ENCODE results near the gene TET3.
A peak's percentile ranks its signal among the peaks of the same experiment; 100 is the strongest.
"Not testable (repeated sequence)": the region's sequence is repeated elsewhere in the genome, so short reads cannot be mapped to it uniquely, and the experiment has no call there.

The TET3 gene

DNA sequence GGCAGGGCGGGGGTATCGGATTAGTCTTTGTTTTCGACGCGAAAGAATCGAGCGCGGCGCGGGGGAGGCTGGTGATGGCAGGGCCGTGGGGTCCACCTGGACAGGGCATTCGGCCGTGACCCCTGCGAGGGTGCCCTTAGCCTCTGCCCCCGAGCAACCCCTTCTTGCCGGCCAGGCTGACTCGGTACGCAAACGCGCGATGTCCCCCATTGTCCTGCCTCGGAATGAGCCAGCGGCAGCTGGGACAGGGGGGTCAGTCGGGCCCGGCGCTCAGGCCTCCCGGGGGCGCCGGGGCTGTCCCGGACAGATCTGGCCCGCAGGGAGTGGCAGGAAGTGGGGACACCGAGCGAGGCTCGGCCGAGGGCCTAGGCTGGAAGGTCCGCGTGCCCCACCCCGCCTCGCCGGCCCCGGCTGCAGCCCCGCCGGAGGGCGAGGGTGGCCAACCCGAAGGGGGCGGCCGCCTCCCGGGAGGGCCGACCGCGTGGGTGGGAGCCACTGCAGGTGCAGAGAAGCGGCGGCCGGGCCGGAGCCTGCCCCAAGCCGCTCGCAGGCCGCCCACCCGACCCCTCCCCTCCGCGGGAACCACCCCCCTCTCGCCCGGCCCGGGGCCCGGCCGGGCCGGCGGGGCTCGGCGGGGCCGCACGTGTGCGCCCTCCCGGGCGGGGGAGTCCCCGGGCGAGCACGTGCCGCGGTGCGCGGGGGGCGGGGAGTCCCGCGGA is at the start of gene TET3:
TET3 (plus strand) TSS at position 708 of the 719 bp plus-strand sequence. CDS start 1,494 bp downstream, outside the sequence.
- Histone ChIP-seq H3K9me3 (ENCODE audit: control insufficient read depth in 5 of 5, low read length in 5 of 5) (no peaks in the 10 kb centered on the region), H3K27me3 (ENCODE audit: control insufficient read depth in 5 of 5, insufficient read depth in 4 of 5, low read length in 5 of 5) (peaks cover 0 to 14% (median 0%) of the 10 kb centered on the region in 5 donors), H3K4me3 (ENCODE audit: low read depth in 1 of 5, low read length in 5 of 5) (peak within 1 kb of the TSS; percentile 53 to 70 (median 63)), H3K36me3 (ENCODE audit: control insufficient read depth in 5 of 5, insufficient read depth in 5 of 5, low read length in 5 of 5) (peaks cover 0 to 8% (median 3%) of the 10 kb centered on the region in 5 donors), H3K27ac (ENCODE audit: low read depth, low read length) (peak within 1 kb of the TSS; percentile 54), H3K4me1 (ENCODE audit: control insufficient read depth in 5 of 5, insufficient read depth in 5 of 5, low read length in 5 of 5) (peaks cover 11 to 75% (median 62%) of the 10 kb centered on the region in 5 donors), H3K9ac (ENCODE audit: low read length in 5 of 5) (peak within 1 kb of the TSS; percentile 38 to 71 (median 60))

DNA sequence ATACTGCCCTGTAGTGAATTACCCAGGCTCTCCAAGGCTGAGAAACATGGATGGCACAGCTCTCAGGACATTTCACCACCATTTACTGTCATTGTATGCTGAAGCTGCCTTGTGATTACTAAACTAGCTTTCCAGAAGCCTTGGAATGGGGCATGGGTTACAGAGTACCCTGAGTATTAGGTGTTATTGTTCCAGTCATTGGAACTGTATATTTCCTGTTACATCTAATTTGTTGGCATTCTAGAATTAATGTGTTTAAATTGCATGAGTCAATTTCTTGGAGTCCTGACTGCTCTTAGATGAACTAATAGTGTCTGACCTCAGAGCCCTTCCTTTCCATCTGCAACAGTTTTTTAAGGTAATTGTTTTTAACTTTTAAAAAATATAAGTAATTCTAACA is 49.1 kb upstream of the TET3 start:
- Histone ChIP-seq H3K27me3 (ENCODE audit: control insufficient read depth in 5 of 5, insufficient read depth in 4 of 5, low read length in 5 of 5) (no peaks in the 10 kb centered on the region), H3K9ac (ENCODE audit: low read length in 5 of 5) (no peak overlapping the region), H3K9me3 (ENCODE audit: control insufficient read depth in 5 of 5, low read length in 5 of 5) (no peaks in the 10 kb centered on the region), H3K27ac (ENCODE audit: low read depth, low read length) (no peak overlapping the region), H3K36me3 (ENCODE audit: control insufficient read depth in 5 of 5, insufficient read depth in 5 of 5, low read length in 5 of 5) (peaks cover 9 to 26% (median 12%) of the 10 kb centered on the region in 5 donors), H3K4me3 (ENCODE audit: low read depth in 1 of 5, low read length in 5 of 5) (no peak overlapping the region), H3K4me1 (ENCODE audit: control insufficient read depth in 5 of 5, insufficient read depth in 5 of 5, low read length in 5 of 5) (peaks cover 0 to 8% (median 2%) of the 10 kb centered on the region in 5 donors)

DNA sequence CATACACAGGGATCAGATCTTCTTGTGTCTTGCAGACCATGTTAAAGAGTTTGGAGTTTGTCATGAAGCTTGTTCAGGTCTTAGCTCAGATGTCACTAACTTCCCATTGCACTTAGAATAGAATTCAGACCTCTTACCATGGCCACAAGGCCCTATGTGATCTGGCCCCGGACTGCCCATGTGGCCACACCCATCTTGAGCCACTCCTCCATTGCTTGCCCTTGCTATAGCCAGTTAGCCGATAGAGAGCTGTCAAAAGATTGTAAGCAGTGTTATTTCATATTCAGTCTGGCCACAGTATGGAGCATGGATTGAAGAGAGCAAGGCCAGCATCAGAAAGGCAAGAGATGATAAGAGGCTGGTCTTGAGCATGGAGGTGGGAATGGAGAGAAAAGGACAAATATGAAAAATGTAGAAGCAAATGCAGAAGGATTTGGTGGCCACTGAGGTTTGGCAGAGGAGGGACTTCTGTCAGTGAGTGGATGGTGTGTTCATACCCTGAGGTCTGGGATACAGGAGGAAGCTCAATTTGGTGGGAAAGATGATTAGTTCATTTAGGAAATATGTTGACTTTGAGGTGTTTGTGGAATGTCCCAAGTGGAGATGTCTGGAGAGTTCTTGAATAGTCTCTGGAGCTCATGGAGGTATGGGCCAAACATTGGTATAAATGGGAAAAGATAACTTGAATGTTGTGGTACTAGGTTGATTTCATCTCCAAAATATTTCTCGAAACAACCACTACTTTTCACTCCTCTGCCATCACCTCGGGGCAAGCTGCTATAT is 47.4 kb upstream of the TET3 start:
- peaks cover 0 to 7% (median 0%) of the 10 kb centered on the region in 5 donors for H3K4me1 ChIP-seq (ENCODE audit: control insufficient read depth in 5 of 5, insufficient read depth in 5 of 5, low read length in 5 of 5)
- no peaks in the 10 kb centered on the region for H3K9me3 ChIP-seq (ENCODE audit: control insufficient read depth in 5 of 5, low read length in 5 of 5)
- H3K4me3 ChIP-seq (ENCODE audit: low read depth in 1 of 5, low read length in 5 of 5): no peak overlapping the region
- no peak overlapping the region for H3K9ac ChIP-seq (ENCODE audit: low read length in 5 of 5)
- peaks cover 9 to 29% (median 12%) of the 10 kb centered on the region in 5 donors for H3K36me3 ChIP-seq (ENCODE audit: control insufficient read depth in 5 of 5, insufficient read depth in 5 of 5, low read length in 5 of 5)
- no peaks in the 10 kb centered on the region for H3K27me3 ChIP-seq (ENCODE audit: control insufficient read depth in 5 of 5, insufficient read depth in 4 of 5, low read length in 5 of 5)
- H3K27ac ChIP-seq (ENCODE audit: low read depth, low read length): no peak overlapping the region

DNA sequence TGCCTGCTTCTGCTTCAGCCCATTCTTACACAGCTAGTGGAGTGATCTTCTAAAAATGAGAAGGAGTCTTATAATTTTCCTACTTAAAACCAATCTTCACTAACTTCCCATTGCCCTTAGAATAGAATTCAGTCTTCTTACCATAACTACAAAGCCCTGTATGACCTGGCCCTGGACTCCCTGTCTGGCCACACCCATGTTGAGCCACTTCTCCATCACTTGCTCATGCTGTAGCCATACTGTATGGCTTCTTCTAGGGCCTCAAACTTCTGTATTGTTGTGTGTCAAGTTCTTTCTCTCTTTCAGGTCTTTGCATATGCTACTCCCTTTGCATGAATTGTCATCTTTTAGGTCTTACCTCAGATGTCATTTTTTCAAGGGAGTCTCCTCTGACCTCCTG is 46.8 kb upstream of the TET3 start:
- Histone ChIP-seq H3K4me1 (ENCODE audit: control insufficient read depth in 5 of 5, insufficient read depth in 5 of 5, low read length in 5 of 5) (peaks cover 0 to 4% (median 0%) of the 10 kb centered on the region in 5 donors), H3K9ac (ENCODE audit: low read length in 5 of 5) (no peak overlapping the region), H3K27ac (ENCODE audit: low read depth, low read length) (no peak overlapping the region), H3K9me3 (ENCODE audit: control insufficient read depth in 5 of 5, low read length in 5 of 5) (no peaks in the 10 kb centered on the region), H3K36me3 (ENCODE audit: control insufficient read depth in 5 of 5, insufficient read depth in 5 of 5, low read length in 5 of 5) (peaks cover 3 to 24% (median 12%) of the 10 kb centered on the region in 5 donors), H3K27me3 (ENCODE audit: control insufficient read depth in 5 of 5, insufficient read depth in 4 of 5, low read length in 5 of 5) (no peaks in the 10 kb centered on the region), H3K4me3 (ENCODE audit: low read depth in 1 of 5, low read length in 5 of 5) (no peak overlapping the region)

DNA sequence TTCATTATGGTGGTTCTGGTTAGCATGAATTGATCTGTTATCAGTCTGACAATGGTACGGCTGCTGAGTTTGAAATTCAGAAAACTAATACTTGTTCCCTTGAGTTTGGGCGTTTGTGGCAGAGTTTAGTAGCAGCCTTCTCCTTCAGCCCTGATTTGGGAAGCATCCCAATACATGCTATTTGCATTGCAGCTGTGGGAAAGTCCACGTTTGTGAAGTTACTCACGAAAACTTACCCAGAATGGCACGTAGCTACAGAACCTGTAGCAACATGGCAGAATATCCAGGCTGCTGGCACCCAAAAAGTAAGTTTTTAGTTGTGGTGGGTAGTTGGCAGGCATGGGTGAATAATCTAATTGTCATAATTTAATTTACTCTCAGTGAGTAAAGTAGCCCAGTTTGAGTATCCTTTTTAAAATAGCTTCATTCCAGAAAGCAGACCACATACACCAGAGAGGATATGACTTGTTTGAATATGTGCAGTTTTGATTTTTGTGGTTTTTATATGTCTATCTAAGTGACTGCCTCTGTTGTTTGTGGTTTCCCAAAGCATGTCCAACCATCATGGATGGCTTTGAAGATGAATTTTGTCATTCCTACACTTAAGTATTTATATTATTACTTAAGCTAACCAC is 45.9 kb upstream of the TET3 start:
- peaks cover 0 to 21% (median 12%) of the 10 kb centered on the region in 5 donors for H3K36me3 ChIP-seq (ENCODE audit: control insufficient read depth in 5 of 5, insufficient read depth in 5 of 5, low read length in 5 of 5)
- no peaks in the 10 kb centered on the region for H3K27me3 ChIP-seq (ENCODE audit: control insufficient read depth in 5 of 5, insufficient read depth in 4 of 5, low read length in 5 of 5)
- H3K27ac ChIP-seq (ENCODE audit: low read depth, low read length): no peak overlapping the region
- no peak overlapping the region for H3K9ac ChIP-seq (ENCODE audit: low read length in 5 of 5)
- H3K4me3 ChIP-seq (ENCODE audit: low read depth in 1 of 5, low read length in 5 of 5): no peak overlapping the region
- peaks cover 0 to 4% (median 0%) of the 10 kb centered on the region in 5 donors for H3K4me1 ChIP-seq (ENCODE audit: control insufficient read depth in 5 of 5, insufficient read depth in 5 of 5, low read length in 5 of 5)
- no peaks in the 10 kb centered on the region for H3K9me3 ChIP-seq (ENCODE audit: control insufficient read depth in 5 of 5, low read length in 5 of 5)

DNA sequence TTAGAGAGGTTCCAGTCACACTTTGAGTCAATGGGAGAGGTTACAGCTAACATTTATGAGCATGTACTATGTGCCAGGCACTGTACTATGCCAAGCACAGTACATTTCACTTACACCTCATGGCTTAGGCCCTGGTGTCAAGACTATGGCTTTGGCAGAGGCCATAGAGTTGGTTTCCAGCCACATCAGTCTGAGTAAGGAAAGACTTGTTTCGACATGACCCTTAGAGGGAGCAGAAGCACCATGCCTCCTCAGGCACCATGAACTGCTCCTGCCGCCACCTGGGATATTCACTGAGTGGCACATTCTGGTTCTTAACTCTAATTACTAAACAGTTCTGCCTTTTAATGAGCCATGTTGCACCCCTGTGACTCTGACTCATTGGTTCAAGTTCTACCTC is 45.3 kb upstream of the TET3 start:
- no peak overlapping the region for H3K27ac ChIP-seq (ENCODE audit: low read depth, low read length)
- H3K36me3 ChIP-seq (ENCODE audit: control insufficient read depth in 5 of 5, insufficient read depth in 5 of 5, low read length in 5 of 5): peaks cover 0 to 21% (median 12%) of the 10 kb centered on the region in 5 donors
- no peaks in the 10 kb centered on the region for H3K27me3 ChIP-seq (ENCODE audit: control insufficient read depth in 5 of 5, insufficient read depth in 4 of 5, low read length in 5 of 5)
- no peak overlapping the region for H3K4me3 ChIP-seq (ENCODE audit: low read depth in 1 of 5, low read length in 5 of 5)
- no peaks in the 10 kb centered on the region for H3K9me3 ChIP-seq (ENCODE audit: control insufficient read depth in 5 of 5, low read length in 5 of 5)
- no peak overlapping the region for H3K9ac ChIP-seq (ENCODE audit: low read length in 5 of 5)
- H3K4me1 ChIP-seq (ENCODE audit: control insufficient read depth in 5 of 5, insufficient read depth in 5 of 5, low read length in 5 of 5): peaks cover 0 to 4% (median 0%) of the 10 kb centered on the region in 5 donors

DNA sequence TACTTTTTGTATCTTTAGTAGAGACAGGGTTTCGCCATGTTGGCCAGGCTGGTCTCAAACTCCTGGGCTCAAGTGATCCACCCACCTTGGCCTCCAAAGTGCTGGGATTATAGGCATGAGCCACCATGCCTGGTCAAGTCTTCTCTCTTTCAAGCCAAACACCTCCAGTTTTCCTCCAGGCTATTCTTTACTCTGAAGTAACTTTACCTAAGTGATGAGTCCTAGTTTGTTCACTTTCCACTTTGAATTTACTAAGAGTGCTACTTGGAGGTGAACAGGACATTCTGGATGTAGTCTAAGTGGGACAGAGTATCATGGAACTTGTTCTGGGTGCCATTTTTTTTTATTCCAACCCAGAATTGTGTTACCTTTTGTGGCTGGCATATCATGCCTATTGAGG is 44.6 kb upstream of the TET3 start:
- not testable (repeated sequence) for H3K27ac ChIP-seq (ENCODE audit: low read depth, low read length); H3K4me3 ChIP-seq (ENCODE audit: low read depth in 1 of 5, low read length in 5 of 5); H3K9ac ChIP-seq (ENCODE audit: low read length in 5 of 5); H3K9me3 ChIP-seq (ENCODE audit: control insufficient read depth in 5 of 5, low read length in 5 of 5); H3K27me3 ChIP-seq (ENCODE audit: control insufficient read depth in 5 of 5, insufficient read depth in 4 of 5, low read length in 5 of 5); H3K4me1 ChIP-seq (ENCODE audit: control insufficient read depth in 5 of 5, insufficient read depth in 5 of 5, low read length in 5 of 5)
- H3K36me3 ChIP-seq (ENCODE audit: control insufficient read depth in 5 of 5, insufficient read depth in 5 of 5, low read length in 5 of 5): peaks cover 0 to 26% (median 14%) of the 10 kb centered on the region in 5 donors

DNA sequence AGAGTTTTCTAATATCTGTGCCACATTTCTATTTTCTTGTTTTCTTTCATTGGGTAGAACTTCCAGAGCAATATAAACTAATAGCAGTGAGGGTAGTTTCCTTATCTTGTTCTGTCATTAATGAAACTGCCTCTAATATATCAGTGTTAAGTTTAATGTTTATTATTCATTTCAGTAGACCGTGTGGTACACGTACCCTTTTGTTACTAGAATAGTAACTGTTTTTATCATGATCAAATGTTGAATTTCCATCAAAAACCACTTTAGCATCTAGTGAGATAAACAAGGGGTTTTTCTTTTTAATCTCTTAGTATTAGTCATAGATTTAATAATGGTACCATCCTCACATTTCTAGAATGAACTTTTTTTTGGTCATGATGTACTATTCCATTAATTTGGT is 42.0 kb upstream of the TET3 start:
- no peak overlapping the region for H3K9ac ChIP-seq (ENCODE audit: low read length in 5 of 5)
- no peak overlapping the region for H3K27ac ChIP-seq (ENCODE audit: low read depth, low read length)
- H3K27me3 ChIP-seq (ENCODE audit: control insufficient read depth in 5 of 5, insufficient read depth in 4 of 5, low read length in 5 of 5): no peaks in the 10 kb centered on the region
- H3K4me3 ChIP-seq (ENCODE audit: low read depth in 1 of 5, low read length in 5 of 5): no peak overlapping the region
- H3K4me1 ChIP-seq (ENCODE audit: control insufficient read depth in 5 of 5, insufficient read depth in 5 of 5, low read length in 5 of 5): peaks cover 0 to 4% (median 0%) of the 10 kb centered on the region in 5 donors
- H3K9me3 ChIP-seq (ENCODE audit: control insufficient read depth in 5 of 5, low read length in 5 of 5): no peaks in the 10 kb centered on the region
- H3K36me3 ChIP-seq (ENCODE audit: control insufficient read depth in 5 of 5, insufficient read depth in 5 of 5, low read length in 5 of 5): peaks cover 11 to 39% (median 23%) of the 10 kb centered on the region in 5 donors

DNA sequence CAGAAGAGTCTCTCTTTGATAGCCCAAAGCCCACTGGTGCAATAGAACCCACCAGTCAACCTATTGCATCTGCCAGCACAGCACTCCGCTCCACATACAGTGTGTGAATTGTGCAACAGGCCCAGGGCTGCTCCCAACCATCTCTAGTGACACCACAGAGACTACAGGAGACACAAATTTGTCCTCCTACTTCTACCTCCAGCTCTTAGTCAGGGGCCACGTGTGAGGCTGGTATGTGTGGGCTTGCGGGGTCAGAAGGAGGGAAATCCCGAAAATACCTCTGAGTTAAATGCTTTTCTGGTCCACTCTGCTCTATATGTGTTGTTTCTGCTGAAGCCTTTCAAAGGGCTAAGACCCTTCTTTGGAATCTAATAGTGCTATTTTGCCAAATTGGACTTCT is 40.0 kb upstream of the TET3 start:
- Histone ChIP-seq H3K27ac (ENCODE audit: low read depth, low read length) (no peak overlapping the region), H3K27me3 (ENCODE audit: control insufficient read depth in 5 of 5, insufficient read depth in 4 of 5, low read length in 5 of 5) (no peaks in the 10 kb centered on the region), H3K9me3 (ENCODE audit: control insufficient read depth in 5 of 5, low read length in 5 of 5) (no peaks in the 10 kb centered on the region), H3K36me3 (ENCODE audit: control insufficient read depth in 5 of 5, insufficient read depth in 5 of 5, low read length in 5 of 5) (peaks cover 23 to 54% (median 39%) of the 10 kb centered on the region in 5 donors), H3K4me3 (ENCODE audit: low read depth in 1 of 5, low read length in 5 of 5) (no peak overlapping the region), H3K9ac (ENCODE audit: low read length in 5 of 5) (no peak overlapping the region), H3K4me1 (ENCODE audit: control insufficient read depth in 5 of 5, insufficient read depth in 5 of 5, low read length in 5 of 5) (peaks cover 0 to 11% (median 0%) of the 10 kb centered on the region in 5 donors)

Data from subcutaneous abdominal adipose tissue (tissue), 5 donors.